Activated CD4-positive, alpha-beta T cell treated with anti-CD3 and anti-CD28 coated beads for 1 hour (primary cell): ENCODE measurements around the gene LRRC74B.

Experiments
- DNase-seq: peaks from one replicate; pipeline ENCODE4 v3.0.0-alpha.2; 2020

The LRRC74B gene

DNA sequence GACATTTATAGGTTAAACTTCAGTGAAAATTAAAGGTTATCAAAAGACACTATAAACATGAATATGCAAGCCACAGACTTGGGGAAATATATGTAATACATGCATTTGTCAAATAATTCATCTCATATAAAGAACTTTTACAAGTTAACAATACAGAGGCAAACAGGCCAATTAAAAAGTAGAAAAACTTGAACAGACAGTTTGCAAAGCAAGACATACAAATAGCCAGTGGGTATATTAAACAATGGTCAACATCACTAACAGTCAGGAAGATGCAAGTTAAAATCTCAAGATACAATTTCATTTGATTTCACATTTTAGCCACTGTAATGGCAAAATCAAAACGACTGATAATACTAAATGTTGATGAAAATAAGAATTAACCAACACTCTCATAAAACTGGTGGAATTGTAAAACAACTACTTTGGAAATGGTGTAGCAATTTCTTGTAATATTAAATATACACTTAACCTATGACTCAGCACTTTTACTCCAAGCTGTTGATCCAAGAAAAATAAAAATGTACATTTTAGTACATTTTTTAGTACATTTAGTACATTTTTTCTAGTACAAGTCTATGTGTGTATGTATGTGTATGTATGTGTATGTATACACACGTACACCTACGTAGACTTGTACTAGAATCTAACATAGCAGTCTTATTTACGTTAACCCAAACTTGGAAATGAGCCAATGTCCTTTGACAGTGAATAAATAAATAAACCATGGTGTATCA lies 62.8 kb downstream of the LRRC74B start:
- no peak for DNase-seq
